HFFc6 (cell line): ENCODE data around the gene DHX38. TPM values are rescaled to one million over a fixed set of nuclear protein-coding genes. Genes with fewer than 3 reads are reported as not detected.

Source experiments
- DNase-seq: peaks from one replicate; pipeline ENCODE4 v3.0.0-alpha.2; 2018
- H3K27ac Mint-ChIP-seq: 2 replicates; pipeline ENCODE4 v1.8.0; 2020; ENCODE audit warnings: mild to moderate bottlenecking, mixed read lengths
- H3K27me3 Mint-ChIP-seq: 2 replicates; pipeline ENCODE4 v1.8.0; 2021; ENCODE audit warnings: mild to moderate bottlenecking, moderate library complexity, mixed read lengths; ENCODE audit not compliant: insufficient read depth
- H3K36me3 Mint-ChIP-seq: 2 replicates; pipeline ENCODE4 v1.8.0; 2021; ENCODE audit warnings: low read depth, mixed read lengths
- H3K4me1 Mint-ChIP-seq: 2 replicates; pipeline ENCODE4 v1.8.0; 2020; ENCODE audit warnings: low read depth, mixed read lengths
- H3K4me3 Mint-ChIP-seq: 2 replicates; pipeline ENCODE4 v1.8.0; 2020; ENCODE audit warnings: mild to moderate bottlenecking, moderate library complexity, mixed read lengths
- H3K9me3 Mint-ChIP-seq: 2 replicates; pipeline ENCODE4 v1.8.0; 2020; ENCODE audit warnings: mild to moderate bottlenecking, mixed read lengths
- total RNA-seq, 6 experiments: library from RNA; stranded (reverse); fragmentation: NEBNext Ultra II Directional; extraction: Animal tissue kit (Norgen Biotek cat#: 25700); gene quantifications; 2 replicates in 1 of 6; 3 replicates in 5 of 6; pipeline ENCODE4 v1.2.3, GENCODE V29; 2021
- TF ChIP-seq, protein P1 (sequence below): fragments of 200-600 bp; sonication (generic); IDR thresholded peaks from 2 replicates; pipeline ENCODE4 v1.5.0; 2021; ENCODE audit warnings: antibody characterized with exemption, mild to moderate bottlenecking

The DHX38 gene
- total RNA-seq, 6 experiments from 2014 or later, result 51.1 to 58.2 (median 55.6) TPM

DNA sequence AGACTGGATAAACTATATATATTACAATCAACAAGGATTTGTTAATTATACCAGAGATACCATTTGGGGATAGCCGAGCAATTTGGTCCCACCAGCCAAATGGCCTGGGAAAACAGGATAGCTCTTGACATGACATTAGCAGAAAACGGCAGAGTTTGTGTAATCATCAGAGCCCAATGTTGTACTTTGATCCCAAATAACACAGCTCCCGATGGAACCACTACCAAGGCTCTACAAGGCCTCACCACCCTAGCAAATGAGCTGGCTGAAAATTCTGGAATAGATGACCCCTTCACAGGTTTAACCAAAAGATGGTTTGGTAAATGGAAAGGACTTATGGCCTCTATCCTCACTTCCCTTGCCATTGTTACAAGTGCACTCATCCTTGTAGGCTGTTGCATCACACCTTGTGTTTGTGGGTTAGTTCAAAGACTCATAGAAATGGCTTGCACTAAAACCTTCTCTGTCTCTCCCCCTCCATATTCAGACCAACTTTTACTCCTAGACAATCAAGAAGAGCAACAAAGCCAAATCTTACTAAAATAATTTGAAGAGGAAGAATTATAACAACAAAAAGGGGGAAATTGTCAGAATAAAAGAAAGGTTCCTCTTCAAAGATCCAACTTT is 9.8 kb upstream of the DHX38 start:
- no peaks in the 10 kb centered on the region for H3K4me1 Mint-ChIP-seq
- H3K27me3 Mint-ChIP-seq, result no peaks in the 10 kb centered on the region; the same call in none of the 2 replicates
- no peak overlapping the region for H3K27ac Mint-ChIP-seq
- TF ChIP-seq, protein P1, sequence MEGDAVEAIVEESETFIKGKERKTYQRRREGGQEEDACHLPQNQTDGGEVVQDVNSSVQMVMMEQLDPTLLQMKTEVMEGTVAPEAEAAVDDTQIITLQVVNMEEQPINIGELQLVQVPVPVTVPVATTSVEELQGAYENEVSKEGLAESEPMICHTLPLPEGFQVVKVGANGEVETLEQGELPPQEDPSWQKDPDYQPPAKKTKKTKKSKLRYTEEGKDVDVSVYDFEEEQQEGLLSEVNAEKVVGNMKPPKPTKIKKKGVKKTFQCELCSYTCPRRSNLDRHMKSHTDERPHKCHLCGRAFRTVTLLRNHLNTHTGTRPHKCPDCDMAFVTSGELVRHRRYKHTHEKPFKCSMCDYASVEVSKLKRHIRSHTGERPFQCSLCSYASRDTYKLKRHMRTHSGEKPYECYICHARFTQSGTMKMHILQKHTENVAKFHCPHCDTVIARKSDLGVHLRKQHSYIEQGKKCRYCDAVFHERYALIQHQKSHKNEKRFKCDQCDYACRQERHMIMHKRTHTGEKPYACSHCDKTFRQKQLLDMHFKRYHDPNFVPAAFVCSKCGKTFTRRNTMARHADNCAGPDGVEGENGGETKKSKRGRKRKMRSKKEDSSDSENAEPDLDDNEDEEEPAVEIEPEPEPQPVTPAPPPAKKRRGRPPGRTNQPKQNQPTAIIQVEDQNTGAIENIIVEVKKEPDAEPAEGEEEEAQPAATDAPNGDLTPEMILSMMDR, result no peak
- peaks cover 13% of the 10 kb centered on the region for H3K9me3 Mint-ChIP-seq
- H3K36me3 Mint-ChIP-seq, result peaks cover 34% of the 10 kb centered on the region
- no peak for DNase-seq
- no peak overlapping the region for H3K4me3 Mint-ChIP-seq

DNA sequence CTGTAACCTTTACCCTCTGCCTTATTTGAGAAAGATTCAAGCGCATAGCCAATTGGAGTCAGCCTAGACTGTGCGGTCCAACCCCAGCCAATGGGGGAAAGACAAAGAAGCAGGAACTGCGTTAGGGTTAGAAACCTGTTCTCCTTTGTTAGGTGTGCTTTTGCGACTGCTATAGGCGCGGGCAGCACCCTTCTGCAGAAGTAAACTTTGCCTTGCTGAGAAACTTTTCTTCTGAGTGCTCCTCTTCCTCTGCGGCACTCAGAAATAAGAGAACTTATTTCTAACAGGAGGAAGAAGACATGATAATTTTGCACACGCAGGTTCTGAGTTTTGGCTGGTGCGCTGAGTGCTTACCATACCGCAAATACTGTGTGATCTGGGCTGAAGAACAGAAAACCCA is 9.2 kb upstream of the DHX38 start:
- no peak for DNase-seq
- Mint-ChIP-seq H3K4me3 (no peak overlapping the region), H3K27me3 (no peaks in the 10 kb centered on the region; the same call in none of the 2 replicates), H3K9me3 (peaks cover 13% of the 10 kb centered on the region), H3K36me3 (peaks cover 35% of the 10 kb centered on the region), H3K4me1 (no peaks in the 10 kb centered on the region), H3K27ac (no peak overlapping the region)
- TF ChIP-seq, protein P1, result no peak

DNA sequence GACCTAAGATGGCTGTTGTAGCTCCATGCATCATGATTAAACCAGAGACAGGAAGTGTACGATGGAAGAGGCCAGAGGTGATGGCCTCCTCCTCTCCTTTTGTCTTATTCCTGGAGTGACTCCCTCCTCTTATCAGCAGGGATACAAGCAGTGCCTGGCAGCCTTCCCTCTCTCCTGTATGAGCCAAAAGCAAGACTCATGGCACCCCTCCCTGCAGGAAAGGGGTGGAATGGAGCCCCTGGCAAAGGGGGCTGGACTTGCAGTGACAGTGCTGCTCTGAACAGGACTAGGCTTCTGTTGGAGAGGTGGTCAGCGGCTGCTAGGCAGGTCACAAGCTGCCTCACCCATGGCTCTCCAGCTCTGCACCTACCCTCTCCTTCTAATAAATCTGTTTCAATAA is 8.6 kb upstream of the DHX38 start:
- no peak overlapping the region for H3K27ac Mint-ChIP-seq
- H3K4me3 Mint-ChIP-seq, result no peak overlapping the region
- DNase-seq, result no peak
- H3K27me3 Mint-ChIP-seq, result no peaks in the 10 kb centered on the region; the same call in none of the 2 replicates
- TF ChIP-seq, protein P1, result no peak
- no peaks in the 10 kb centered on the region for H3K4me1 Mint-ChIP-seq
- H3K9me3 Mint-ChIP-seq, result peaks cover 13% of the 10 kb centered on the region
- peaks cover 35% of the 10 kb centered on the region for H3K36me3 Mint-ChIP-seq

DNA sequence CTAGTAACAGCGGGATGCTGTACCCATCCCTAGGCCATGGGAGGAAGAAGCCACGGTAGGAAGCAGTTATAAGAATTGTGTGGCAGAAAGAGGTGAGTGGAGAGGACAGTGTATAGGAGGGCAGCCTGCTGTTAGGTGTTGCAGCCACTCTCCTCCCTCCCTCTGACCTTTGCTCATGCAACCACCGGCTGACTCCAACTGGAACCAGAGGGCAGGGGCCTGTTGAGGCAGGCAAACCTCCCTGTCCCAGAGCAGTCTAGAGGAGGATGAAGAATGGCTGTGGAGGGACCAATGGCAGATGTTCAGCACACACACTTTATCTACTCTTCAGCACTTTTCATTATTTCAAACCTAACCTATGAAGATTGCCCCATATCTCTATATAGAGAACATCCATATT is 2.4 kb upstream of the DHX38 start:
- Mint-ChIP-seq H3K9me3 (no peaks in the 10 kb centered on the region), H3K27me3 (peaks cover 4% of the 10 kb centered on the region), H3K4me3 (peak overlapping the region; percentile 46; the same call in 1 of the 2 replicates), H3K27ac (no peak overlapping the region), H3K36me3 (peaks cover 17% of the 10 kb centered on the region), H3K4me1 (peaks cover 36% of the 10 kb centered on the region)
- TF ChIP-seq, protein P1, result no peak
- DNase-seq, result no peak

DNA sequence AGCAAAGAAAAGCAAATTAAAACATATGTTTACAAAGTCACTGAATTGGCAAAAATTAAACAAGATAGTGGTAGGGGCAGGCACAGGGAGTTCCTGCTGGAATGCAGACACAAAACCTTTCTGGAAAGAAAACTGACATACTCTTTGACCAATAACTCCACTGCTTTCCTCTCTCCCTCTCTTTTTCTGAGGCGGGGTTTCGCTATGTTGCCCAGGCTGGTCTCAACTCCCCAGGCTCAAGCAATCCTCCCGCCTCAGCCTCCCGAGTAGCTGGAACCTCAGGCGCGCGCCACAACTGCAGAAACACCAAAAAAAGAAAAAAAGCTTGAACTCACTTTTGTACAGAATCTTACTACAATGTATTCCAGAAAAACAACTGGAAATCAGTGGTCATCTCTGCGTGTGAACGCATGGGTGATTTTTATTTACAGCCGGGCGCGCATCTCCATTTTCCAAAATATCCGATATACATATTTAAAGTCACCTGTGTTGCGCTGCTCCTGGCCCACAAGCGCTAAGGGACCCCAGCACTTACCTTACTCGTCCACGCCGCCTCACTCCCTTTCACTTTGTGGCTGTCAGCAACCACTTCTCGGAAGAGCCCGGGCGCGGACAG is 707 bp upstream of the DHX38 start:
- Mint-ChIP-seq H3K4me1 (peaks cover 37% of the 10 kb centered on the region), H3K9me3 (no peaks in the 10 kb centered on the region), H3K4me3 (peak overlapping the region; percentile 100), H3K27ac (peak overlapping the region; percentile 96), H3K36me3 (peaks cover 24% of the 10 kb centered on the region), H3K27me3 (peaks cover 4% of the 10 kb centered on the region)
- DNase-seq, result peak; percentile 68
- TF ChIP-seq, protein P1, result no peak
